ENCODE data around the gene UBXN4. TPM values are rescaled to one million over a fixed set of nuclear protein-coding genes. Genes with fewer than 3 reads are reported as not detected.
"Not testable (repeated sequence)": the region's sequence is repeated elsewhere in the genome, so short reads cannot be mapped to it uniquely, and the experiment has no call there.

The UBXN4 gene
- polyA plus RNA-seq, 3 donors from 2014 or later, result 79.4 to 101 (median 99.5) TPM

GRCh38 chr2:135782231-135782630, 40.6 kb downstream of the UBXN4 start:
- peak overlapping the region in 3 of 6 donors; percentile 3 to 58 (median 10) for H3K27ac Mint-ChIP-seq

GRCh38 chr2:135783439-135783838, 41.8 kb downstream of the UBXN4 start:
- H3K36me3 Mint-ChIP-seq, result peaks cover 18 to 48% (median 47%) of the 10 kb centered on the region in 3 donors
- H3K4me3 Mint-ChIP-seq, result no peak overlapping the region
- no peak for DNase-seq
- no peaks in the 10 kb centered on the region for H3K9me3 Mint-ChIP-seq
- no peaks in the 10 kb centered on the region for H3K4me1 Mint-ChIP-seq
- H3K27ac Mint-ChIP-seq, result peak overlapping the region in 3 of 6 donors; percentile 4 to 49 (median 42)
- H3K27me3 Mint-ChIP-seq (ENCODE audit: low read depth in 3 of 3), result peaks cover 0 to 1% (median 0%) of the 10 kb centered on the region in 3 donors

More at GRCh38 chr2:135782231-135782630, 40.6 kb downstream of the UBXN4 start:
- Mint-ChIP-seq H3K9me3 (no peaks in the 10 kb centered on the region), H3K4me3 (no peak overlapping the region), H3K27me3 (ENCODE audit: low read depth in 3 of 3) (peaks cover 0 to 1% (median 0%) of the 10 kb centered on the region in 3 donors), H3K36me3 (peaks cover 22 to 55% (median 43%) of the 10 kb centered on the region in 3 donors), H3K4me1 (no peaks in the 10 kb centered on the region)
- no peak for DNase-seq

GRCh38 chr2:135785032-135785431, 43.4 kb downstream of the UBXN4 start:
- H3K4me3 Mint-ChIP-seq, result no peak overlapping the region

GRCh38 chr2:135786823-135787222, 45.2 kb downstream of the UBXN4 start:
- no peak overlapping the region for H3K27ac Mint-ChIP-seq
- H3K27me3 Mint-ChIP-seq (ENCODE audit: low read depth in 3 of 3), result peaks cover 0 to under 1% (median 0%) of the 10 kb centered on the region in 3 donors
- DNase-seq, result no peak
- peaks cover 17 to 34% (median 32%) of the 10 kb centered on the region in 3 donors for H3K36me3 Mint-ChIP-seq
- H3K9me3 Mint-ChIP-seq, result no peaks in the 10 kb centered on the region
- peaks cover 0 to 7% of the 10 kb centered on the region in 2 donors for H3K4me1 Mint-ChIP-seq
- H3K4me3 Mint-ChIP-seq, result no peak overlapping the region

More at GRCh38 chr2:135785032-135785431, 43.4 kb downstream of the UBXN4 start:
- Mint-ChIP-seq H3K27me3 (ENCODE audit: low read depth in 3 of 3) (peaks cover 0 to 1% (median 0%) of the 10 kb centered on the region in 3 donors), H3K36me3 (peaks cover 17 to 47% (median 46%) of the 10 kb centered on the region in 3 donors), H3K9me3 (no peaks in the 10 kb centered on the region), H3K4me1 (no peaks in the 10 kb centered on the region), H3K27ac (peak overlapping the region in 3 of 6 donors; percentile 9 to 17 (median 11))
- no peak for DNase-seq

- peaks cover 4 to 11% (median 5%) of the 10 kb centered on the region in 3 donors for H3K36me3 Mint-ChIP-seq
- H3K27me3 Mint-ChIP-seq (ENCODE audit: low read depth in 3 of 3), result peaks cover 0 to 4% (median 0%) of the 10 kb centered on the region in 3 donors
- DNase-seq, result no peak
- H3K27ac Mint-ChIP-seq, result no peak overlapping the region
- H3K4me1 Mint-ChIP-seq, result peaks cover 11 to 22% of the 10 kb centered on the region in 2 donors
- no peak overlapping the region for H3K4me3 Mint-ChIP-seq
- no peaks in the 10 kb centered on the region for H3K9me3 Mint-ChIP-seq
Measured at GRCh38 chr2:135790423-135790822, 48.8 kb downstream of the UBXN4 start.

GRCh38 chr2:135791418-135792190, 49.9 kb downstream of the UBXN4 start:
- no peaks in the 10 kb centered on the region for H3K9me3 Mint-ChIP-seq
- H3K36me3 Mint-ChIP-seq, result peaks cover 0 to 7% (median 0%) of the 10 kb centered on the region in 3 donors
- H3K27me3 Mint-ChIP-seq (ENCODE audit: low read depth in 3 of 3), result peaks cover 0 to 4% (median 0%) of the 10 kb centered on the region in 3 donors
- H3K4me3 Mint-ChIP-seq, result peak overlapping the region in 2 of 5 donors; percentile 8 to 16
- H3K4me1 Mint-ChIP-seq, result peaks cover 11 to 22% of the 10 kb centered on the region in 2 donors
- no peak for DNase-seq
- H3K27ac Mint-ChIP-seq, result peak overlapping the region in 2 of 6 donors; percentile 53 to 81

- Mint-ChIP-seq H3K9me3 (no peaks in the 10 kb centered on the region), H3K27ac (peak overlapping the region; percentile 47 to 81 (median 66)), H3K4me1 (peaks cover 13 to 26% of the 10 kb centered on the region in 2 donors), H3K36me3 (peaks cover 0 to under 1% (median 0%) of the 10 kb centered on the region in 3 donors), H3K4me3 (peak overlapping the region in 4 of 5 donors; percentile 5 to 35 (median 14)), H3K27me3 (ENCODE audit: low read depth in 3 of 3) (peaks cover 0 to 6% (median 0%) of the 10 kb centered on the region in 3 donors)
- peak; percentile 18 to 32 (median 20) for DNase-seq
Measured at GRCh38 chr2:135792401-135793150, 50.9 kb downstream of the UBXN4 start.

GRCh38 chr2:135795641-135796040, 54.0 kb downstream of the UBXN4 start:
- not testable (repeated sequence) for H3K4me3 Mint-ChIP-seq; H3K27me3 Mint-ChIP-seq (ENCODE audit: low read depth in 3 of 3); H3K27ac Mint-ChIP-seq; H3K9me3 Mint-ChIP-seq; H3K36me3 Mint-ChIP-seq; DNase-seq
- H3K4me1 Mint-ChIP-seq, result peaks cover 13 to 28% of the 10 kb centered on the region in 2 donors

GRCh38 chr2:135796606-135797005, 55.0 kb downstream of the UBXN4 start:
- H3K27ac Mint-ChIP-seq, result no peak overlapping the region
- peaks cover 13 to 23% of the 10 kb centered on the region in 2 donors for H3K4me1 Mint-ChIP-seq
- no peak for DNase-seq
- peaks cover 0 to 9% (median 5%) of the 10 kb centered on the region in 3 donors for H3K36me3 Mint-ChIP-seq
- H3K9me3 Mint-ChIP-seq, result peaks cover 0 to 11% (median 4%) of the 10 kb centered on the region in 6 donors
- no peak overlapping the region for H3K4me3 Mint-ChIP-seq
- H3K27me3 Mint-ChIP-seq (ENCODE audit: low read depth in 3 of 3), result peaks cover 0 to 6% (median 0%) of the 10 kb centered on the region in 3 donors

- peaks cover 0 to 11% (median 4%) of the 10 kb centered on the region in 6 donors for H3K9me3 Mint-ChIP-seq
- H3K27ac Mint-ChIP-seq, result no peak overlapping the region
- peak; percentile 49 to 68 (median 63) for DNase-seq
- H3K27me3 Mint-ChIP-seq (ENCODE audit: low read depth in 3 of 3), result peaks cover 0 to 4% (median 0%) of the 10 kb centered on the region in 3 donors
- no peak overlapping the region for H3K4me3 Mint-ChIP-seq
- H3K36me3 Mint-ChIP-seq, result peaks cover 0 to 12% (median 5%) of the 10 kb centered on the region in 3 donors
- peaks cover 6 to 12% of the 10 kb centered on the region in 2 donors for H3K4me1 Mint-ChIP-seq
Measured at GRCh38 chr2:135797497-135798274, 56.0 kb downstream of the UBXN4 start.

GRCh38 chr2:135798275-135798705, 56.6 kb downstream of the UBXN4 start:
- H3K4me3 Mint-ChIP-seq, result no peak overlapping the region
- no peak overlapping the region for H3K27ac Mint-ChIP-seq
- H3K4me1 Mint-ChIP-seq, result peaks cover 3 to 6% of the 10 kb centered on the region in 2 donors
- no peak for DNase-seq
- H3K9me3 Mint-ChIP-seq, result peaks cover 0 to 11% (median 4%) of the 10 kb centered on the region in 6 donors
- H3K36me3 Mint-ChIP-seq, result peaks cover 0 to 12% (median 5%) of the 10 kb centered on the region in 3 donors
- peaks cover 0 to 2% (median 0%) of the 10 kb centered on the region in 3 donors for H3K27me3 Mint-ChIP-seq (ENCODE audit: low read depth in 3 of 3)

- peaks cover 0 to 2% (median 0%) of the 10 kb centered on the region in 3 donors for H3K27me3 Mint-ChIP-seq (ENCODE audit: low read depth in 3 of 3)
- no peak overlapping the region for H3K27ac Mint-ChIP-seq
- H3K4me1 Mint-ChIP-seq, result peaks cover 3 to 6% of the 10 kb centered on the region in 2 donors
- H3K9me3 Mint-ChIP-seq, result peaks cover 0 to 11% (median 4%) of the 10 kb centered on the region in 6 donors
- no peak overlapping the region for H3K4me3 Mint-ChIP-seq
- peaks cover 0 to 12% (median 5%) of the 10 kb centered on the region in 3 donors for H3K36me3 Mint-ChIP-seq
- DNase-seq, result no peak
Measured at GRCh38 chr2:135798762-135799161, 57.1 kb downstream of the UBXN4 start.

- H3K36me3 Mint-ChIP-seq, result peaks cover 0 to 12% (median 5%) of the 10 kb centered on the region in 3 donors
- H3K27ac Mint-ChIP-seq, result no peak overlapping the region
- peaks cover 0 to 2% (median 0%) of the 10 kb centered on the region in 3 donors for H3K27me3 Mint-ChIP-seq (ENCODE audit: low read depth in 3 of 3)
- no peak for DNase-seq
- H3K4me3 Mint-ChIP-seq, result no peak overlapping the region
- H3K9me3 Mint-ChIP-seq, result peaks cover 0 to 11% (median 4%) of the 10 kb centered on the region in 6 donors
- H3K4me1 Mint-ChIP-seq, result peaks cover 3 to 6% of the 10 kb centered on the region in 2 donors
Measured at GRCh38 chr2:135799738-135800137, 58.1 kb downstream of the UBXN4 start.

Measured in immature natural killer cell (primary cell).